ENCODE results near the gene CDON.

The CDON gene

DNA sequence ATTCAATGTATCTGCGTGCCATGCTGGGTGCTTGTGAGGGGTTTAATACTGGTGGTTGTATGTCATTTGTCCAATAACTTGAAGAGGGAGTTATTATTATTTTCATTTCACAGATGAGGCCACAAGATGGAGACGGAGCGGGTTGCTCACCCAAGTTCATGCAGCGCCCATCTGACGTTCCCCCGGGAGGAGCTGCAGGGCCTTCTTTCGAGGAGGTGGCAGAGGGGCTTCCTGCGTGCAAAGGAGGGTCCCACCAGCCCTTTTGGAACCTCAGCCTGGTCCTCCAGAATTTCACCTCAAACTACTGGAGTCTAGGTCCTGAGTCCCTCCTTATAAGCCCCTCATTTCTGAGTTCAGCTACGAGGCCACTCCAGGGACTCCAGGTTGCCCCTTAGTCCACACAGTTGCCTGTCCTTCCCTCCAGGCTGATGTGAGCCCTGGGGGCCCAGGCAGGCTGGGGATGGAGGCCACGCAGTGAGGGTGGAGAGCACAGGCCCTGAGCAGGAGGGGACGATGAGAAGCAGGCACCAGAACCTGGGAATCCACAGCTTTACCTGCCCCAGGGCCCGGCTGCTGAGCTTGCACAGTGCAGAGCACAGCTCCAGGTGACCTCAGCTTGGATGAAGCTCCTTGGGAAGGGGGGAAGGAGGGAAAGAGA, 119.8 kb downstream of the CDON start:
- DNase-seq: no peak

DNA sequence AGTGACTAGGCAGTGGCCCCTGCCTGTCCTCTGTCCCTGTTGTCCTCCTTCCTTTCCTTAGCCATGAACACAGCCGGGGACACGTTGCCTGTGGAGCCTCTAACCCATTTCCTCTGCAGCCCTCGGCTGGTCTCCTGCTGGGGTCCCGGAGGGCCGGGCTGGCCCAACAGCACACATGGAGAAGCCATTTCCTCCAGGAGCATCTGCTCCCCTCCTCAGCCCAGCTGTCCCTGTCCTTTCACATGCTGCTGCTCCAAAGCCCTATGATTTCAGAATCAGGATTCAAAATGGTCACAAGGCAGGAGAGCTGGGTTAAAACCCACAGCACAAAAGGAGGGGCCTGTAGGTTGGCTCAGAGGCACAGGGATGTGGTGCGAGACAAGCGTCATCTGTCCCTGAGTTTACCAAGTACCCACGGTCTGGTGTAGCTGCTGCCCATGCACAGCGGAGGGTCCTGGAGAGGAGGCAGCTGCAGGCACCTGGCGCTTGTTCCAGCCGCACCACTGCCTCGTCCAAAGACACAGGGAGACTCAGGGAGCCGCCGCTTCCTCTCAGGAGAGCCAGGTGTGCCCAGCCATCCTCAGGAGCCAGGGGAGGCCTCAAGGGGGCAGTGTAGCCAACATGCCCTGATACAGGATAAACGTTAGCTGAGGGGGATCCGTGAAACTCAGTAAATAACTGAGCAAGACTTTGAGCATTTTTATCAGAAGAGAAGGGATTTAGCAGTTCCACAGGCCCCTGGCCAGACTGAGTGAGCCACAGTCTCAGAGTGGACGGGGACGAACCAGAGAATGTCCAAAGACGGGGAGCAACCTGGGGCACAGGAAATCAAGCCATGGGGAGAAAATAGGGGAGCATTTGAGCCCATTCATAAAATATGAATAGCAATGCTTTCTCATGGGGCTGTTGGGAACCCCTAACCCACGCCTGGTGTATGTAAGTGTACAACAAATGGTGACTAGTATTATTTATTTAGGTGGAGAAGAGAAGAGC, 120.8 kb downstream of the CDON start:
- peak; percentile 72 for DNase-seq

DNA sequence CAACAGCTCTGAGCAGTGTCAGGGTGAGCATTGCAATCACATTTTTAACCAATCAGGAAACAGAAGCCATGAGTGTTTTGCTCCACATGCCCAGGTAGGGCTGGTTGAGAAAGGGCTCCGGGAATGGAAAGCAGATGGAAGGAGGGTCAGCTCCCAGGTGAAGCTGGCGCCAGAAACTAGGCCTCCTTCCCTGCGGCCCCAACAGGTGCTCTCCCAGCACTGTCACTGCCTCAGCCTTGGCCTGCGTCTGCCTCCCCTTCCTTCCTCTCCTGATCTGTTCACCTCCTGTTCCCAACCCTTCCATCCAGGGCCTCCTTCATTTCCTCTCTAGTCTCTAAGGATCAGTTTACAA, 121.4 kb downstream of the CDON start:
- no peak for DNase-seq

DNA sequence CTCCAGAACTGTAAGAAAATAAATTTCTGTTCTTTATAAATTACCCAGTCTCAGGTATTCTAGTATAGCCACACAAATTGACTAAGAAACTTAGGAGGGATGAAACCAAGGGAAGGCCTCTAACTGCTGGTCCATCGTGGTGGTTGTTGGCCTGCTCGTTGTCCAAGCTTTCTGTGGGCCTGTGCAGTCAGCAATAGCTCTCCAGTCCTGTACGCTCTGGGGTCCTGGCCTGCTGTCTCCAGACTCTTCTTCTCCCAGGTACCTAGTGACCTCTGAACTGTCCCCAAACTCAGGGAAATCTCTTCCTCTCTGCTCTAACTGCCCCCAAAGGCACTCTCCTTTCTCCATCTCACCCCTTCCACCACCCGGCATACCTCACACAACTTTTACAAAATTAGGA, 122.5 kb downstream of the CDON start:
- no peak for DNase-seq

DNA sequence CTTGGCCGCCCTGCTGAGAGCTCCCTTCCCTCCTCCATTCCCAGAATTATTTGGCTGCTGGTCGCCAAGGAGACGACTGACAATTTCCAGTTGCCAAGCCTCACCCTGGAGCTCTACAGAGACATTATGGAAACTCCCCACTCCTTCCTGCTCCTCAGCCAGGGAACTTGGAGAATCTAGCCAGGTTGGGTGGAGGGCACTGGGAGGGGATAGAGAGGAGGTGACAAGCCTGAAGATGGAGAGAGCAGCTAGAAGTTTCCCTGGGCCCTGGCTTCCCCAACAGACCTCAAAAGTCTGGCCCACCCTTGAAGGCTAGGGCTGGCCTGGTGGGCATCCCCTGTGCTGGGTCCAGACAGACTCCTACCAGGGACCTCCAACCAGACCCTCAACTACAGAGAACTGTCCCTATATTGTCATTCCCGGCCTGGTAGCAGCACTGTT, 123.6 kb downstream of the CDON start:
- no peak for DNase-seq

DNA sequence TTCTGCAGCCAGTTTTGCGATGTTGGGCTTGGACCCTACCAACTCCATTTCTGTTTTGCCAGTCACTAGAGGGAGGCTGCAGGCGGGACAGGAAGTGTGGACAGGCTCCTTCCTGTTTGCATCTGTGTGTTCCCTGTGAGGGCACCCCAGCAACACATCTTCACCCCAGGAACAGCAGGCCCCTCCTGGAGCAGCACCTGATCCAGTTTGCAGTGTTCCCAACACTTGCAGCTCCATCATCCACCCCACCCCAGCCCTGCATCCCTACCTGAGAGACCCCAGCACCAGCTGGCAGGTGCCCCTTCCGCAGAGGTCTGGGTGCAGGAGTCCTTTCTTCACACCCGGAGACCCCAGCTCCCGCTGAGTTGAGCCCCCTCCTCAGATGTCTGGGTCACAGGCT, 124.2 kb downstream of the CDON start:
- DNase-seq: no peak

DNA sequence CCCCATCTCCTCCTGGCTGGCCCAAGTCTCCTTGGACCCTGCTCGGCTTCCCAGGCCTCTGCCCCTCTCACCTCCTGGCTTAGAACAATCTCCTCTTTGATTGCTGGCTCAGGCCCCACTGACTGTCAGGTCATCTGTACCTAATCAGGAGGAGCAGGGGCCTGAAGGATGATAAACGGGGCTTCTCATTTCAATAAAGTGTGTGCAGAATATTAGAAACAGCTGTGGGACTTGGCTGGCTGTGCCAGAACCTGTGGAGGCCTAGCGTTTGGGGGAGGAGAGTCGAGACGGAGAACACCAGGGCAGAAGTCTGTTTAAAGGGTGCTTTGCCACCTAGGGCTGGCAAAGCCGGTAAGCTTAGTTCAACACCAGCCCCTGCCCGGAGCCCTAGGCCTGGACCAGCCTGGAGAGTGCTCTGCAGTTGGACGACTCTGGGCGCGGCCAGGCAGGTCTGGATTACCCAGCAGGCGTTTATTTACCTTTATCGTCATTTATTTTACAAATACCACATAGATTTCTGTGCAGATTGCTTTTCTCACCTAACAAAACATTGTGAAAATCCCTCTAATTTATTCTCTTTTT, 127.0 kb downstream of the CDON start:
- DNase-seq: no peak

DNA sequence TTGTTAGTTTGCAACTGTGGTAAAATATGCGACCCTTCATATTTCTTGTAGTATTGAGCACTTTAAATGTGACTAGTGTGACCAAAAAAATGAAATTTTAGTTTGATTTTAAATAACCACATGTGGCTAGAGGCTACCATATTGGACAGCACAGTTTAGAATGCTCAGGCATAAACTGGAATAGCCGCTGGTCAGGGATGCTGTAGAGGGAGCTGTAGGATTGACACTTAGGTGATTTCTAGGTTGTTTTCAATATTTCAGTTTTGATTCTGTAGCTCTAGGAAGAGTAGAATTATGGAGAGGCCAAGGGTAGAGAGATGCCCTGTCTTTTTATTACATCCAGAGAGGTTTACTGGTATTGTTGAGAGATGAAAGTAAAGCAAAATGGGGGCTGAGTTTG, 127.6 kb downstream of the CDON start:
- DNase-seq: no peak

DNA sequence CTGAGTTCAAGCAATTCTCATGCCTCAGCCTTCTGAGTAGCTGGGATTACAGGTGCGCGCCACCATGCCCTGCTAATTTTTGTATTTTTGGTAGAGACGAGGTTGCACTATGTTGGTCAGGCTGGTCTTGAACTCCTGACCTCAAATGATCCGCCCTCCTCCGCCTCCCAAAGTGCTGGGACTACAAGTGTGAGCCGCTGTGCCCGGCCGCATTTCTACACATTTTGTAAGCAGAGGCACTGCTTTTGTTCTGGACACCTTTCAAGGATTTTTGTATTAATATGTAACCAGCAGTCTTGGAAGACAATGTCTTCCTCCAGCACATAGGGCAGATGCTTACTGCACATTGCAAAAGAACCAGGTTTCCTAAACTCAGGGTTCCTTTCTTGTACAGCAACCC, 128.2 kb downstream of the CDON start:
- no peak for DNase-seq

DNA sequence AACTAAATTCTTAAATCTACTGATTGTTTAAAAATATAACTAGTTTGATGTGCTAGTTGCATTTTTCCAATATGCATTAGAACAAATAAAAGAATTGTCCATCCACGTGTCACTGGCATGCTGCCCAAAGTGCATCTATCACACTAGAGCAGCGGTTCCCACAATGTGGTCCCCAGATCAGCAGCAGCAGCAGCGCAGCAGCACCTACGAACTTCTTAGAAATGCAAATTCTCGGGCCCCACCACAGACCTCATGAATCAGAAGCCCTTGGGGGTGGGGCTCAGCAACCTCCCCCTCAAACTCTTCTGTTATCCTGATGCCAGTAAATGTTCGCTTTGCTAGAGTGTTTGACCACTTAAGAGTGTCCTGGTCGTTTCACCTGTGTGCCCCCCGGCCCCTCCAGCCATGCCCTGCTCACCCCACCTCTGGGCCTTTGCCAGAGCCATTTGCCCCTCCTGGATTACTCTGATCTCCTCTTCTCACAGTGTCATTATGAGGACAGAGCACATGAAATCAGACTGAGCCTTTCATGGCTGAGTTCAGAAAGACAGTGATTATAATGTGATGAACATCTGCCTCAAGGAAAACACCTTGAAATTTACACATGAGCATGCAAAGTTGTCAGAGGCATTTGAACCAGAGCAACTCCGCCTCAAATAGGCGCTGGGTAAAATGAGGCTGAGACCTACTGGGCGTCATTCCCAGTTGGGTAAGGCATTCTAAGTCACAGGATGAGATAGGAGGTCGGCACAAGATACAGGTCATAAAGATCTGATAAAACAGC, 129.4 kb downstream of the CDON start:
- peak; percentile 10 for DNase-seq

DNA sequence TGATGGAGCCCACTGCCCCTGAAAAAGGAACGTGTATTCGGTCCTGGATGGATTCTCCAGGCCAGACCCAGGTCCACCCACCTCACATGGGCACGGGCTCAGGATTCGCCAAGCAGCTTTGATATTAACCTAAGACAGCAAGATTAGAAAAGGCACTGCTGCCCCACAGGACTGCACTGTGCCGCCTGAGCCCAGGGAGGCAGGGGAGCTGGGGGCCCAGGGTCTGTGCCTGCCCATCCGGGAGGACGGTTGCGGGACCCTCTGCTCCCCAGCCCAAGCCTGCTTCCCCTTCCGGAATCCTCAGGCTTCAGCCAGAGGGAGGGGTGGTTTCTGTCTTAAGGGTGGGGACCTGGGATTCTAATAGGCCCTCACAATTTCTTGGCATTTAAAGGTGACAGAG, 130.4 kb downstream of the CDON start:
- no peak for DNase-seq

DNA sequence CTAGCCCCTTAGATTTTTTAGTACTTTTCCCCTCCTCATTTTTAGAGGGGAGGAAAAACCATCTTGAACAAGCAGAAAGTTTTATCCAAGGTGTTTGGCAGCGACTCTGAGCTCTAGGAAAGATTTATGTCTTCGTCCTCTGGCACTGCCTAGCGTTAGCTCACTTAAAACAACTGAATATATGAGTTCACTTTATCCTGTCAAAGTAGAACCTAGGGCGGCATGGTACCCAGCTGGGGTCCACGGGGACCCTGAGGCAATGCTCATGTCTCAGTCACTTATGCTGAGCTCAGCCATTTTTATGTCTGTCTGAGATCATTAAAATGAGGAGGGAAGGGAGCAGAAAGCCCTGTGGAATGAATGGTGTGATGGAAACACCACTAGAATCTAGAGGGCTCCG, 131.0 kb downstream of the CDON start:
- DNase-seq: no peak

DNA sequence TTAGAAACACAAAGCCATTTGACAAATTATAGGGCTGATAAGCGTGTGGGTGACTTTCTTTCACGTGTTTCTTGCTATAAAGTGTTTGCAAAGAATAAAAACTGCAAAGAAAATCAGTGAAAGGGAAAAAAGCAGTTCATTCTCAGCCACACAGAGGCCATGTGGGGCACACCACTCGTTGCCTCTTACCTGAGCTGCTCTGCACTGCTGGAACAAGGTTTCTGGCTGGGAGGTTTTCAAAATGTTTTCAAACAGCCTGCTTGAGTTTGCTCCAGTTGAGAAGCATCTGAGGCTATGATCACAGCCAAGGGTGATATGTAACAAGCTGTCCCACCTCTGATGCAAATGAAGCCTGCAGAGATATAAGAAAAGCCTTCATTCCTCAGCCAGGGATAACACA, 131.6 kb downstream of the CDON start:
- DNase-seq: no peak

DNA sequence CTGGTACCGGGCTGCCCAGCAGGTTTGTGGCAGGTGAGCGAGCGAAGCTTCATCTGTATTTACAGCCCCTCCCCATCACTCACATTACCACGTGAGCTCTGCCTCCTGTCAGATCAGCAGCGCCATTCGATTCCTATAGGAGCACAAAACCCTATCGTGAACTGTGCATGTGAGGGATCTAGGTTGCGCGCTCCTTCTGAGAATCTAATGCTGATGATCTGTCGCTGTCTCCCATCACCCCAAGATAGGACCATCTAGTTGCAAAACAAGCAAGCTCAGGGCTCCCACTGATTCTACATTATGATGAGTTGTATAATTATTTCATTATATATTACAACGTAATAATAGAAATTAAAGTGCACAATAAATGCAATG, 132.6 kb downstream of the CDON start:
- DNase-seq: no peak

DNA sequence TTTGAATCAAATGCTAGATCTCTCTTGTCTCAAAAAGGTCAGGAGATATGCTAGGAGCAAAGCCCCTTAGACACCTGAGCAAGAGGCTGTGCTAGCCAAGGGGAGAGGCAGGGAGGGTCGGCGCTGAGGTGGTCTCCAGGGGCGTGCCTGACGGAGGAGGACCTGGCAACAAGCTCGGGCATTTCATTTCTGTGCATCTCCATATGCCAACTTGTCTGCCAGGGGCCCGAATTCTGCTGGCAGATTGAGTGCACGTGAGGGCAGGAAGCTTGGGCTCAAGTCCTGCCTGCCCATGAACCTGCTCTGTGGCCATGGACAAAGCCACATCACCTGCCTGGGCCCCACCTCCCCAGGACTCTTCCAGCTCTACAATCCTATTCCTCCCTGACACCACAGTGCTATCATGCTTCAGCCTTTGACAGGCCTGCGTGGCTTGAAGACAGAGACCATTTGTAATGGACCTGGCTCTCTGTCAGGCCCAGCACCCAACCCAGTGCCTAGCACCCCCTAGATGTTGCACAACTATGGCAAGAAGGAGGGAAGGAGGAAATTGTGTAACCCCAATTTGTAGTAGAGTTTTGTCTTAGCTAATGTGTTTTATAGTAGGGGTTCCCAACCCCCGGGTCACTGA, 133.1 kb downstream of the CDON start:
- DNase-seq: no peak

DNA sequence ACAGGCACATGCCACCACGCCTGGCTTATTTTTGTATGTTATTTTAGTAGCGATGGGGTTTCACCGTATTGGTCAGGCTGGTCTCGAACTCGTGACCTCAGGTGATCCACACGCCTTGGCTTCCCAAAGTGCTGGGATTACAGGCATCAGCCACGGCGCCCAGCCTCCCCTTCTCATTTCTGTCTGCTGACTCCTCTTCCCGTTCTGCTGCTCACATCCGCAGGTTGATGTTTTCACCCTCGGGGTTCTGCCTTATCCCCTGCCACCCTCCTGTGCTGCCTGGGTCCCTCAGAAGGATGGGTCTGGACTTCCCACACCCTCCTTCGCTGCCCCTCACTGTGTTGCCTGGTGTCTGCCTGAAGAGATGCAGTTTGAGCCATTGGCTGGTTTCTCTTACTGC, 136.0 kb downstream of the CDON start:
- DNase-seq: no peak

DNA sequence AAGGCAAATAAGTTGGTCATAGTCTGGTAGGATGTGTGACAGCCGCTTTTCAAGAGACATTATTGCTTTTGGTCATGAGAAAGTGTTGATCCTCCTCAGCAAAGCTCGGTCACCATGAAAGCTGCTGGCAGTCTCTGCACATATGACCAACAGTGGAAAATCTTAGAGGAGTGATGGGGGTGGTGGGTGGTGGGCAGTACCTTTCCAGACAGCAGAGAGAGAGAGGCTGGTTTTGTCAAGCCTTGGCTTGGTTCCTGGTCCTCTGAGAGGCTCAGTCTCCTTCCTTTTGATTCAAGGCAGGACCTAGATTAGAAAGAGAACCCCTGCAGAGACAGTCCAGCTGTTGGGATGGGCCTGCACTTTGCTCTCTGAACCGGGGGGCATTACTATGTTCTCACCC, 136.9 kb downstream of the CDON start:
- DNase-seq: no peak

DNA sequence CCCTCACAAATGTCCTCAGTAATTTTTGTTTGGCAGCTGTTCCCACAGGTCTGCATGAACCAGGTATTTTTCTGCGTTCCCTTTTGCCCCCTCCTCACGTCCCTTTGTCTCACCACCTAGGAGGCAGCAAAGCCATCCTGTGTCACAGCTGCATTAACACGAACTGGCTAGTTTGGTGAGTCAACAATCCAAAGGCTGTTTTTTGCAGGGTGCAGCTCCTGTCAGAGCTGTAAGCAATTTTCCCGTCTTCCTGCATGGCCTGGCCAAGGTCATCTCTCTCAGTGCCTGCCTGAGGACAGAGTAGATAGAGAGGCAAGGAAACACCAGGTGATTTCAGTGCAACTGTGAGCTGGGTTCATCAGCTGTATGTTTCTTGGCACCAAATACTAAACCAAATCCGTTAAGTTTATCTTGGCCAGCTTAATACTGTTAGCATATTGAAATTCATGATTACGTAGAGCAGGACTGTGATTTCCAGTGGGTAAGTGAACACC, 137.4 kb downstream of the CDON start:
- no peak for DNase-seq

DNA sequence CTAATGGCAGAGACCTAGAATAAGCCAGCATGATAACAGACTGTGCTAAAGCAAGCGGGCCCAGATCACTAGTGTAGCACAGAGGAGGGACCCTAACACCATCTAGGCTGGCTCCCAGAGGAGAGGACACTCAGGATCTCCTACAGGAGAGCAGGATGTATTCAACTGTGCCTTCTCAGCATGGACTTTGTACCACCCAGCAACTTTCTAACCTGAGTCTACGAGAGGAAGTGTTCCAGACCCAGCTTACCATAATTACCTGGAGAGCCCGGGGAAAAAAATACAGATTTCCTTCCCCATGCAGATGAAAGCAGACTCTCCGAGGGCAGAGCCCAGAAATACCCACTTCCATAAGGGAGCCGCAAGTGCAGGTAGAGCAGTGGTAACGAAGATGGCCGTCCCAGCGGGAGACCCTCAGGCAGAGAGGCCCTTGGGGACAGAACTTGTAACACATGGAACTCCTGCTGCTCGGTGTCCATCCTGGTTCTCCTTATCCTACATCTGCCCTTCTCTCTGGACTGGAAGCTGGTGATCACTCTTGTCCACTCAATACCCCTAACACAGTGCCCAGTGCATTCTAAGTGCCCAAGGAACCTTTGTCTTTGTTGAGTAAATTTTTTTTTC, 138.2 kb downstream of the CDON start:
- DNase-seq: no peak

DNA sequence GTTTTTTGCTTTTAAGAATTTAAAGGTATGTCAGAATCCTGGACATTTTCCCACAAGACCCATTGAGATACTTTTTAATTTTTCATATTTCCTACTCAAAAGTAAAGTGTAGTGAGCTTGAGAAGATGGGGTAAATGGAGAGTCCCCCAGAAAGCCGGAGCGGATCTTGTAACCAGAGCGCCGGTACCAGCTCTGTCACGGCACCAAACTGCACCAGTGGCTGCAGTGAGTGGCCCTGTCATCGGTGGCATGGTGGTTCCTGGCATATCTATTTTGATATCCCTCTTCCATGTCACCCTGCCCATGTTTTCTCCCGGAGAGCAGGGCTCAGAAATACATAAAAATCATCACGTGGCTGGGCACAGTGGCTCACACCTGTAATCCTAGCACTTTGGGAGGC, 139.0 kb downstream of the CDON start:
- no peak for DNase-seq

DNA sequence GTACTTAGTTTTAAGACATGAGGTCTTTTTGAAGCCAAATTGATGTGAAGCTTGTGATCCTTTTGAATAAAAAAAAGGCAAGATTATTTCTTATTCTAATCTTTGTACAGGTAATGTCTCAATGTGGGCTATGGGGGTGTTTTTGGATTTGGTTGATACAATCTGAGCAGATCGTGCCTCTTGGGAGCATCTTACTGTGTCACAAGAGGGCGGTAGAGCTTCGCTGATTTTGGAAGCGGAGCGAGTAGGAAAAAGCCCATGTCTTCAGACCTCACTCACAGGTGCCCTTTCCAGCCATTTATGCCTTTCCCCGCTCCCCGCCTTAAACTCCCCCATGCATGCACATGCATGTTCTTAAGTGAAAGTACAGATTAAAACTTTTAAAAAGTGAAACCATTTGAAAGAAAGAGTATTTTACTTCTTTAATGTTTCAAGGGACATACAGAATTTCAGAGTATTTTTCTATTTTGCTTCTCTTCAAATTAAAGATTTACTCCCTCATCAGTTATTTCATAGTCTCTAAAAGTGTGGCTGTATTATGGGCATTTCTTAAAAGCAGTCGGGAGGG, 139.6 kb downstream of the CDON start:
- peak; percentile 70 for DNase-seq

DNA sequence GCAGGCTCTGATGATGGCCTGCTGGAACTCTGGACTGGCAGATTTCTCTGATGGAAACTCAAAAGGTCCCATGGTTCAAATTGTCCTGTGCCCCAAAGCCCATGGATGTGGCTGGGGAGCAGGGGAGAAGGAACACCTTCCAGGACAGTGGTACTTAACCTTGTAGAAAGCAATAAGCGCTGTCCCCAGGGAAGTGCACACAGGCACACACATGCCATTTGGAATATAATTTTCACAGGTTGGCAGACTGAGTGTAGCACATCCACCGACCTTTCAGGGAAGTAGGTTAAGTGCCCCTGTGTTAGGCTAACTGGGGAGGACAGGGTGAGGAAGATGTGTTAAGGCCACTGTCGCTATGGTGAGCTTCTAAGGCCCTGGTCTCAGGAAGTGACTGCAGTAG, 140.5 kb downstream of the CDON start:
- DNase-seq: no peak
